AG09309 (cell line): ENCODE data around the gene ABCB9.

ENCODE experiments used
- DNase-seq: peaks from one replicate; pipeline ENCODE4 v3.0.0-alpha.2; 2010; ENCODE audit warnings: low read depth
- H3K4me3 ChIP-seq: 2 replicates; pipeline ENCODE4 v1.5.1; 2011; ENCODE audit warnings: mild to moderate bottlenecking, low read depth, low read length, moderate library complexity; ENCODE audit not compliant: control insufficient read depth
- TF ChIP-seq, protein P1 (sequence below): IDR thresholded peaks from 2 replicates; pipeline ENCODE4 v1.5.1; 2011; ENCODE audit warnings: mild to moderate bottlenecking, low read depth, low read length, inconsistent platforms; ENCODE audit not compliant: insufficient read depth, control insufficient read depth; ENCODE audit errors: missing control alignments

ABCB9 gene

GRCh38 chr12:122974274-122974891 is 8.1 kb upstream of the ABCB9 start:
- H3K4me3 ChIP-seq = peak overlapping the region; percentile 90
- TF ChIP-seq, protein P1, sequence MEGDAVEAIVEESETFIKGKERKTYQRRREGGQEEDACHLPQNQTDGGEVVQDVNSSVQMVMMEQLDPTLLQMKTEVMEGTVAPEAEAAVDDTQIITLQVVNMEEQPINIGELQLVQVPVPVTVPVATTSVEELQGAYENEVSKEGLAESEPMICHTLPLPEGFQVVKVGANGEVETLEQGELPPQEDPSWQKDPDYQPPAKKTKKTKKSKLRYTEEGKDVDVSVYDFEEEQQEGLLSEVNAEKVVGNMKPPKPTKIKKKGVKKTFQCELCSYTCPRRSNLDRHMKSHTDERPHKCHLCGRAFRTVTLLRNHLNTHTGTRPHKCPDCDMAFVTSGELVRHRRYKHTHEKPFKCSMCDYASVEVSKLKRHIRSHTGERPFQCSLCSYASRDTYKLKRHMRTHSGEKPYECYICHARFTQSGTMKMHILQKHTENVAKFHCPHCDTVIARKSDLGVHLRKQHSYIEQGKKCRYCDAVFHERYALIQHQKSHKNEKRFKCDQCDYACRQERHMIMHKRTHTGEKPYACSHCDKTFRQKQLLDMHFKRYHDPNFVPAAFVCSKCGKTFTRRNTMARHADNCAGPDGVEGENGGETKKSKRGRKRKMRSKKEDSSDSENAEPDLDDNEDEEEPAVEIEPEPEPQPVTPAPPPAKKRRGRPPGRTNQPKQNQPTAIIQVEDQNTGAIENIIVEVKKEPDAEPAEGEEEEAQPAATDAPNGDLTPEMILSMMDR = no peak
- DNase-seq = peak; percentile 91

- no peak overlapping the region for H3K4me3 ChIP-seq
- no peak for DNase-seq
- TF ChIP-seq, protein P1 = no peak
Measured at GRCh38 chr12:122969676-122970075, 3.4 kb upstream of the ABCB9 start.

- H3K4me3 ChIP-seq = no peak overlapping the region
- TF ChIP-seq, protein P1 = no peak
- no peak for DNase-seq
Measured at GRCh38 chr12:122968104-122968503, 1.8 kb upstream of the ABCB9 start.

- no peak overlapping the region for H3K4me3 ChIP-seq
- TF ChIP-seq, protein P1 = no peak
- no peak for DNase-seq
Measured at GRCh38 chr12:122966743-122967550, 684 bp upstream of the ABCB9 start.

- TF ChIP-seq, protein P1 = no peak
- DNase-seq = no peak
- H3K4me3 ChIP-seq = no peak overlapping the region
Measured at GRCh38 chr12:122965321-122965751, 927 bp downstream of the ABCB9 start.

DNA sequence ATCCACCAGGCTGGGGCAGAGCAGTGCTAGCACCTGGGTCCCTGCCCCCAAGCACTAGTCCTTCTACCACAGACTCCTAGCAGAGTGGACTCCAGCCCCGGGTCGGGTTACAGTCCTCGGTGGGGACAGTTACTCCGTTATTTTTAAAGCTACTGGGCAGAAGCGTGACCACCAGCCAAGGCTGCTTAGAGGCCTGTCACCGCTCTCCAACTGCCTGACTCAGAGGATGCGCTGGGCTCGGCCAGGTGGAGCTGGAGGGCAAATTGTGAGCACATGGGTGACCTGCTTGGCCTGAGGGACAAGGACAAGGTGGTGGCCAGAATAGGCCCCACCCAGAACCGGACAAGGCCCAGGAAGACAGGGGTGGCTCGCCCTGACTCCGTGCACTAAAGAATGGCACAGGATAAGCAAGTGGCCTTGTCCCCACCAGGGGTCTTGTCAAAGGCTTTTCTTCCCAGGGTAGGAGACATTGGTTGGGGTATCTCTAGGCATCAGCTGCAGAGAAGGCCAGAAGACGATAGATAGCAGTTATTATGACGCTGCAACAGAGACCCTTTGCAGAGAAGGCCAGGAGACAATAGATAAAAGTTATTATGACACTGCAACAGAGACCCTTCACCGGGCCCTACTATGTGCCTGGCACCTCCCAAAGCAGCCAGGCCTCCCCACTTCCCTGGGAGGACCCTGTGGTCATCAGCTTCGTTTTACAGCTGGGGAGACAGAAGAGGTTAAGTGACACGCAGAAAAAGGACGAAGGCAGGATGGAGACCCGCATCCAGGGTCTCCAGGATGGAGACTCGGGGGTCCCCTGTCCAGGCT is 1.6 kb downstream of the ABCB9 start:
- H3K4me3 ChIP-seq = no peak overlapping the region
- TF ChIP-seq, protein P1 = no peak
- no peak for DNase-seq
